Tibial nerve (tissue), 3 donors: ENCODE measurements around the gene ARHGAP44.

Experiments used
- CTCF ChIP-seq, 5 experiments: fragments of 200-600 bp in 3 of 5; fragments of 450-650 bp in 2 of 5; sonication (generic) in 3 of 5; IDR thresholded peaks; one replicate each; pipeline ENCODE4 v1.5.1; 2016 to 2019; ENCODE audit warnings: antibody characterized with exemption in 5 of 5, mild to moderate bottlenecking in 3 of 5, moderate library complexity in 2 of 5
- POLR2A ChIP-seq, 2 donors: fragments of 450-650 bp; IDR thresholded peaks; one replicate each; pipeline ENCODE4 v1.6.1; 2017; ENCODE audit warnings: antibody characterized with exemption in 2 of 2, mild to moderate bottlenecking in 2 of 2, moderate library complexity in 2 of 2

GRCh38 chr17:12979826-12980500 is 190.7 kb downstream of the ARHGAP44 start:
- TF ChIP-seq CTCF (IDR thresholded peaks at IDR 0.05) = no peak
- no peak for TF ChIP-seq POLR2A (IDR thresholded peaks at IDR 0.05)
